ENCODE results near the gene RPL39L.

DNA sequence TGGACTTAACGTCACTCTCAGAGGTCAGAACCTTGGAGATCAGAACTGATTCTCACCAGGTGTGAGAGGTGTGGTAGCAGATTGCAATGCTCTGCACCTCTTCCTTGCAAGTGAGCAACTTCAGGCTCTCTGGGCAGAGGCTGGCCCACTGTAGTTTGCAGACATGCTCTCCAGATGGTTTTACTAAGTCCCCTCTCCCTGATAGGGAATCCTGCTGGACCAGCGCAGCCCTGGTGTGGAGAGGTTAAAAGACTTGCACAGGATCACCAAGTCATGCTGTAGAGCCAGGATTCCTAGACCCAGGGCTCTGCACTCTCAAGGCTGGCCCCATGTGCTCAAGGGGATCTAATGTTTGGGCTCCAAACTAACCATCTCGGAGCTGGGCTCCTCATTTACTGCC is 62.2 kb downstream of the RPL39L start:
- no peak; the same call in 1 of the 2 replicates for TF ChIP-seq POLR2A (IDR thresholded peaks at IDR 0.05; ENCODE audit: low read depth, low read length)
- TF ChIP-seq TAF1 (IDR thresholded peaks at IDR 0.05; ENCODE audit: low read depth, low read length) = no peak
